ENCODE measurements around the gene CCDC124. TPM values are rescaled to one million over a fixed set of nuclear protein-coding genes. Genes with fewer than 3 reads are reported as not detected.

The CCDC124 gene
- total and polyA plus RNA-seq, 10 of the 15 experiments (the other 5 are each of a cell fraction or from before 2014, with no cell fraction given): 3.7 to 184 (median 51.8) TPM

GRCh38 chr19:17974551-17974950 is 41.7 kb downstream of the CCDC124 start:
- CTCF ChIA-PET: no interaction called here

DNA sequence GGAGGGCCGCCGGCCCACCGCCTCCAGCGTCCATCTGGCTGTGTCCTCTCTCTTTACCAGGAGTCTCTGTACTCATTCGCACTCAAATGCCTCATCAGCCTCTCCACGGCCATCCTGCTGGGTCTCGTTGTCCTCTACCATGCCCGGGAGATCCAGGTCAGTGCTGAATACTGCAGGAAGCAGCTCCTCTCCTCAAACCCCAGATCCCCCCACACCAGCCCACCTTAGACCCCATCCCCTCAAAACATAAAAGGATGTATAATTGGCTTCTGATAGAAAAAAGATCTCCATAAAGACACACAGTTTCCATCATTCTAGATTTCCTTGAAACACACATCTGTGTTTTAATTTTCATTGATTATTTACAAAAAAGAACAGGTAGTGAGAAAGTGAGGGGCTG is 42.2 kb downstream of the CCDC124 start:
- no peak overlapping the region for H3K9ac ChIP-seq (ENCODE audit: control insufficient read depth, insufficient read depth, low read length)
- CTCF ChIA-PET: no interaction called here
- TF ChIP-seq TBL1XR1 (IDR thresholded peaks at IDR 0.05; ENCODE audit: low read depth, low read length): no peak
- no peak for TF ChIP-seq NR2C2 (IDR thresholded peaks at IDR 0.05; ENCODE audit: borderline replicate concordance, control insufficient read depth, insufficient read length, low read depth)
- no peak for TF ChIP-seq PRDM15 (CRISPR knock-in tag; IDR thresholded peaks at IDR 0.05)
- TF ChIP-seq MLLT1 (IDR thresholded peaks at IDR 0.05): no peak
- TF ChIP-seq ATF3 (IDR thresholded peaks at IDR 0.05; ENCODE audit: borderline replicate concordance, extremely low read depth, low read depth, low read length): no peak
- no peak for TF ChIP-seq MTA3 (IDR thresholded peaks at IDR 0.05; ENCODE audit: borderline replicate concordance, low read length)
- TF ChIP-seq SMAD5 (IDR thresholded peaks at IDR 0.05; ENCODE audit: low read depth): no peak
- TF ChIP-seq, protein P1, sequence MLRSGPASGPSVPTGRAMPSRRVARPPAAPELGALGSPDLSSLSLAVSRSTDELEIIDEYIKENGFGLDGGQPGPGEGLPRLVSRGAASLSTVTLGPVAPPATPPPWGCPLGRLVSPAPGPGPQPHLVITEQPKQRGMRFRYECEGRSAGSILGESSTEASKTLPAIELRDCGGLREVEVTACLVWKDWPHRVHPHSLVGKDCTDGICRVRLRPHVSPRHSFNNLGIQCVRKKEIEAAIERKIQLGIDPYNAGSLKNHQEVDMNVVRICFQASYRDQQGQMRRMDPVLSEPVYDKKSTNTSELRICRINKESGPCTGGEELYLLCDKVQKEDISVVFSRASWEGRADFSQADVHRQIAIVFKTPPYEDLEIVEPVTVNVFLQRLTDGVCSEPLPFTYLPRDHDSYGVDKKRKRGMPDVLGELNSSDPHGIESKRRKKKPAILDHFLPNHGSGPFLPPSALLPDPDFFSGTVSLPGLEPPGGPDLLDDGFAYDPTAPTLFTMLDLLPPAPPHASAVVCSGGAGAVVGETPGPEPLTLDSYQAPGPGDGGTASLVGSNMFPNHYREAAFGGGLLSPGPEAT (IDR thresholded peaks at IDR 0.05; ENCODE audit: low read depth): no peak

More at GRCh38 chr19:17974551-17974950, 41.7 kb downstream of the CCDC124 start:
- Histone ChIP-seq H3K9ac (ENCODE audit: control insufficient read depth, insufficient read depth, low read length) (no peak overlapping the region), H3K4me1 (ENCODE audit: control insufficient read depth, insufficient read depth, low read length) (peaks cover under 1% of the 10 kb centered on the region; the same call in 1 of the 2 replicates), H2AFZ (ENCODE audit: control insufficient read depth, low read depth, low read length) (no peak overlapping the region), H3K79me2 (ENCODE audit: control insufficient read depth, insufficient read depth, low read length) (no peaks in the 10 kb centered on the region), H3K27ac (ENCODE audit: control insufficient read depth, insufficient read depth) (no peak overlapping the region), H3K4me3 (no peak overlapping the region), H4K20me1 (ENCODE audit: control insufficient read depth, insufficient read depth) (no peaks in the 10 kb centered on the region; the same call in 1 of the 2 replicates), H3K36me3 (ENCODE audit: control insufficient read depth in 2 of 2, insufficient read depth in 2 of 2, low read length in 1 of 2) (no peaks in the 10 kb centered on the region), H3K4me2 (ENCODE audit: control insufficient read depth, insufficient read depth) (no peak overlapping the region), H3K27me3 (replicated peaks in 1 of 2; ENCODE audit: control insufficient read depth in 2 of 2, insufficient read depth in 2 of 2, low read length in 1 of 2) (peaks cover 0 to 2% of the 10 kb centered on the region in 2 experiments; a peak in 1 of 4 replicates), H3K9me3 (replicated peaks; ENCODE audit: control insufficient read depth, insufficient read depth, low read length) (no peaks in the 10 kb centered on the region)
- ATAC-seq: no peak
- no peak for TF ChIP-seq YY1 (IDR thresholded peaks at IDR 0.05; ENCODE audit: low read depth, low read length)
- DNase-seq (ENCODE audit: low read depth, low spot score): no peak
- SMC1A ChIA-PET (ENCODE audit: uncharacterized antibody, unreplicated experiment): no interaction called here
- intact Hi-C loops (cut with micrococcal nuclease; ENCODE audit: unreplicated experiment) (no loop called here), in situ Hi-C loops (cut with MboI) (no loop called here)
- WGBS (ENCODE audit: insufficient coverage, insufficient replicate concordance, low lambda C conversion rate, missing lambda C conversion rate): 69% methylated on average over 5 of the region's 6 CpGs
- BruUV-seq (replicated peaks): no TSS peak
- RAD21 ChIA-PET (ENCODE audit: unreplicated experiment): no interaction called here
- POLR2A ChIA-PET: no interaction called here
- no peak for FAIRE-seq

More for the DNA sequence above, 42.2 kb downstream of the CCDC124 start:
- peaks cover 4% of the 10 kb centered on the region for H3K4me1 ChIP-seq (ENCODE audit: control insufficient read depth, insufficient read depth, low read length)
- H3K79me2 ChIP-seq (ENCODE audit: control insufficient read depth, insufficient read depth, low read length): no peaks in the 10 kb centered on the region
- 57% methylated on average over 8 of the region's 8 CpGs for WGBS (ENCODE audit: insufficient coverage, insufficient replicate concordance, low lambda C conversion rate, missing lambda C conversion rate)
- ChIA-PET RAD21 (ENCODE audit: unreplicated experiment) (no interaction called here), POLR2A (interaction anchor here (0.5 kb wide), 1 partner anchor 13 kb away, joined by 10 read pairs; no protein-coding TSS in a partner anchor), SMC1A (ENCODE audit: uncharacterized antibody, unreplicated experiment) (no interaction called here)
- in situ Hi-C loops (cut with MboI) (no loop called here), intact Hi-C loops (cut with micrococcal nuclease; ENCODE audit: unreplicated experiment) (no loop called here)
- H3K4me2 ChIP-seq (ENCODE audit: control insufficient read depth, insufficient read depth): no peak overlapping the region
- no peak for FAIRE-seq
- BruUV-seq (replicated peaks): no TSS peak
- no peak for DNase-seq (ENCODE audit: low read depth, low spot score)
- no peaks in the 10 kb centered on the region; the same call in 1 of the 2 replicates for H4K20me1 ChIP-seq (ENCODE audit: control insufficient read depth, insufficient read depth)
- H2AFZ ChIP-seq (ENCODE audit: control insufficient read depth, low read depth, low read length): no peak overlapping the region
- no peak overlapping the region for H3K27ac ChIP-seq (ENCODE audit: control insufficient read depth, insufficient read depth)
- H3K4me3 ChIP-seq: no peak overlapping the region
- no peaks in the 10 kb centered on the region for H3K36me3 ChIP-seq (ENCODE audit: control insufficient read depth in 2 of 2, insufficient read depth in 2 of 2, low read length in 1 of 2)
- no peaks in the 10 kb centered on the region for H3K9me3 ChIP-seq (replicated peaks; ENCODE audit: control insufficient read depth, insufficient read depth, low read length)
- peaks cover 0 to 2% of the 10 kb centered on the region in 2 experiments; a peak in 1 of 4 replicates for H3K27me3 ChIP-seq (replicated peaks in 1 of 2; ENCODE audit: control insufficient read depth in 2 of 2, insufficient read depth in 2 of 2, low read length in 1 of 2)
- ATAC-seq: no peak
